Ishikawa (cell line): Measurements from ENCODE around the gene TDP2.

Source experiments
- CEBPB ChIP-seq: IDR thresholded peaks from 2 replicates; pipeline ENCODE4 v1.6.1; 2012
- CREB1 ChIP-seq: IDR thresholded peaks from 2 replicates; pipeline ENCODE4 v1.6.1; 2012; ENCODE audit warnings: low read depth
- EGR1 ChIP-seq: IDR thresholded peaks from 2 replicates; pipeline ENCODE4 v1.6.1; 2012
- EP300 ChIP-seq: IDR thresholded peaks from 2 replicates; pipeline ENCODE4 v1.6.1; 2012; ENCODE audit warnings: borderline replicate concordance
- FOXM1 ChIP-seq: IDR thresholded peaks from 2 replicates; pipeline ENCODE4 v1.6.1; 2012; ENCODE audit warnings: low read depth, borderline replicate concordance
- NFIC ChIP-seq: IDR thresholded peaks from 2 replicates; pipeline ENCODE4 v1.6.1; 2012
- RAD21 ChIP-seq: IDR thresholded peaks from 2 replicates; pipeline ENCODE4 v1.6.1; 2012; ENCODE audit warnings: low read depth
- REST ChIP-seq: IDR thresholded peaks from 2 replicates; pipeline ENCODE4 v1.6.1; 2012; ENCODE audit warnings: low read depth, mild to moderate bottlenecking
- TAF1 ChIP-seq: IDR thresholded peaks from 2 replicates; pipeline ENCODE4 v1.6.1; 2012; ENCODE audit warnings: low read depth, mild to moderate bottlenecking
- TCF12 ChIP-seq: IDR thresholded peaks from 2 replicates; pipeline ENCODE4 v1.6.1; 2012; ENCODE audit warnings: low read depth
- TEAD4 ChIP-seq: IDR thresholded peaks from 2 replicates; pipeline ENCODE4 v1.6.1; 2012
- USF1 ChIP-seq: IDR thresholded peaks from 2 replicates; pipeline ENCODE4 v1.6.1; 2012
- YY1 ChIP-seq: IDR thresholded peaks from 2 replicates; pipeline ENCODE4 v1.6.1; 2012; ENCODE audit warnings: low read depth
- ZBTB7A ChIP-seq: IDR thresholded peaks from 2 replicates; pipeline ENCODE4 v1.6.1; 2012; ENCODE audit warnings: low read depth
- TF ChIP-seq, protein P1 (sequence below): IDR thresholded peaks from 2 replicates; pipeline ENCODE4 v1.6.1; 2012

TDP2 gene

DNA sequence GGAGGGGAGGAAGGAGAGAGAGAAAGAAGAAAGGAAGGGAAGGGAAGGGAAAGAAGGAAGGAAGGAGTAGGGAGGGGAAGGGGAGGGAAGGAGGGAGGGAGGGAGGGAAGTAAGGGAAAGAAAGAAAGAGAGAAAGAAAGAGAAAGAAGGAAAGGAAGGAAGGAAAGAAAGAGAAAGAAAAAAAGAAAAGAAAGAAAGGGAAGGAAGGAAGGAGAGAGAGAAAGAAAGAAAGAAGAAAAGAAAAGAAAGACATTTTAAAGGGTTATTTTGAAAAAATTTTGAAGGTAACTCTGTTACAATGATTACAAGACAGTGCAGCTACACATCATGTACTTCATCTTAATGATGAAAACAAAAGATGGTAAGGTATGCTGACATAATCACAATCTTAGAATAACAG lies 24.6 kb downstream of the TDP2 start:
- TF ChIP-seq EGR1 = no peak
- TF ChIP-seq CEBPB = no peak
- TF ChIP-seq FOXM1 = no peak
- no peak for TF ChIP-seq ZBTB7A
- no peak for TF ChIP-seq CREB1

- TF ChIP-seq REST (no peak), EGR1 (no peak), YY1 (no peak), TAF1 (no peak), RAD21 (no peak), TCF12 (no peak), CREB1 (no peak), EP300 (no peak), ZBTB7A (no peak), USF1 (no peak), CEBPB (no peak), FOXM1 (no peak), NFIC (no peak)
- TF ChIP-seq, protein P1, sequence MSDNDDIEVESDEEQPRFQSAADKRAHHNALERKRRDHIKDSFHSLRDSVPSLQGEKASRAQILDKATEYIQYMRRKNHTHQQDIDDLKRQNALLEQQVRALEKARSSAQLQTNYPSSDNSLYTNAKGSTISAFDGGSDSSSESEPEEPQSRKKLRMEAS = no peak
Measured at GRCh38 chr6:24640166-24640565, 26.5 kb downstream of the TDP2 start.

GRCh38 chr6:24636681-24637080 lies 30.0 kb downstream of the TDP2 start:
- TF ChIP-seq TAF1 (no peak), RAD21 (no peak), ZBTB7A (no peak), FOXM1 (no peak), TCF12 (no peak), NFIC (no peak), CREB1 (no peak), USF1 (no peak), TEAD4 (no peak), EP300 (no peak), CEBPB (no peak)

GRCh38 chr6:24632573-24632972 lies 34.1 kb downstream of the TDP2 start:
- TF ChIP-seq FOXM1 (no peak), YY1 (no peak), TCF12 (no peak), REST (no peak), RAD21 (no peak), TEAD4 (no peak), CREB1 (no peak), EP300 (no peak), EGR1 (no peak)

DNA sequence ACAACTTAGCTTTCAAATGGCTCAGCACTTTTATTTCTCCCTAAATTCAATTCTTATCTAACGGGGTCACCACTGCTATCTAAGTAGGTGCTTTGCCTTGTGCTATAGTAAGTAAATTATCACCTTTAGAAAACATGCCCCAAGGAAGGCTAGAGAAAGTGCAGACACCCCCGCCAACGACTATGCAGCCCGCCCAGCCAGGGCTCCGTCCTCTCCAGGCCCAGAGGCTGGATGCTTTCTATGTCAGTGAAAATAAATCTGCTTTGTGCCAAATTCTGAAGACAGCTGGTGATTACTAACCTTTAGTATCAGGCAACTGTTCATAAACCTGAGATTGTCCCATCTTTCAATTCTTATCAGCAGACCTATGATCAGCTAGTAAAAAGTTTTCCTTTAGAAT lies 35.0 kb downstream of the TDP2 start:
- TF ChIP-seq TCF12 (no peak), YY1 (no peak), TEAD4 (no peak), EGR1 (no peak)

DNA sequence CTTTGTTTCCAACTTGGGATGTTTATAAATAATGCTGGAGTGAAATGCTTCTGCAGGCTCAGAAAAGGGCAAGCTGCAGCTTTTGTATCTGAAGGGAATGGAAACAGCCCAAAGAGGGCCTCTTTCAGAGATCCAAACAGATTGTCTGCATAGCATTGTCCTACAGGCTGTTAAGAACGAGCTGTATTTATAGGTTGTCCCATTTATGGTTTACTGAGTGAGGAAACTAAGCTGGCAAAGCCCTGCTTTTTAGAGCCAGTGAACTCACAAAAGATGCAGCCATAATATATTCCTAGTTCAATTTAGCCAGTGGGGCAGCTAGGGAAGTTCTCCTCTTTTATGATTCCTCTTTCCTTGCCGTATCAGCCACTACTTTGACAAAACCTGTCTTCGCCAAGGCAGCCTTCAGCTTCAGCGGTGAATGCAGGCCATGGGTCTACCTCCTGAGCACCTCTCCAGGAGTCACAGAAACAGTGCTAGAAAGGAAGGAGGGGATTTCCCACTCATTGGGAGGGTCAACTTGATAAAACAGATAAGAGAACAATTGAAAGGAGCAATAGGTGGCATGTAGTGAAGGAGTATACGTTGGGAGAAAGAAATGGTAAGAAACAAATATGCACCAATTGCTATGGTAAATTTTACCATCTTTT lies 35.7 kb downstream of the TDP2 start:
- TF ChIP-seq REST (no peak), RAD21 (no peak), USF1 (no peak), TCF12 (no peak), CEBPB (no peak), CREB1 (no peak), FOXM1 (no peak), TEAD4 (no peak), EP300 (no peak), EGR1 (no peak), TAF1 (no peak), NFIC (no peak), YY1 (no peak), ZBTB7A (no peak)
- TF ChIP-seq, protein P1 = no peak
